ENCODE measurements around the gene MAGEA6. TPM values are rescaled to one million over a fixed set of nuclear protein-coding genes. Genes with fewer than 3 reads are reported as not detected.
"Not testable (repeated sequence)": the region's sequence is repeated elsewhere in the genome, so short reads cannot be mapped to it uniquely, and the experiment has no call there.

Gene MAGEA6
- total RNA-seq, 1 experiment from 2014 or later, result 0.57 TPM

DNA sequence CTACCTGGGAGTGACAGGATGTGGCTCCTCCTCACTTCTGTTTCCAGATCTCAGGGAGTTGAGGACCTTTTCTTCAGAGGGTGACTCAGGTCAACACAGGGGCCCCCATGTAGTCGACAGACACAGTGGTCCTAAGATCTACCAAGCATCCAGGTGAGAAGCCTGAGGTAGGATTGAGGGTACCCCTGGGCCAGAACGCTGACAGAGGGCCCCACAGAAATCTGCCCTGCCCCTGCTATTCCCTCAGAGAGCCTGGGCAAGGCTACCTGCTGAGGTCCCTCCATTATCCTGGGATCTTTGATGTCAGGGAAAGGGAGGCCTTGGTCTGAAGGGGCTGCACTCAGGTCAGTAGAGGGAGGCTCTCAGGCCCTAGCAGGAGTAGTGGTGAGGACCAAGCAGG is 34.4 kb downstream of the MAGEA6 start:
- in situ Hi-C loops (cut with HindIII; ENCODE audit: low pct_unique_long_range_greater_than_20kb, low sequenced_read_pairs) (no loop called here), intact Hi-C loops (cut with micrococcal nuclease; ENCODE audit: unreplicated experiment) (no loop called here)
- Histone ChIP-seq H3K9me3 (ENCODE audit: control insufficient read depth, insufficient read depth, low read depth, low read length) (no peaks in the 10 kb centered on the region), H3K27ac (ENCODE audit: low read length) (no peak overlapping the region), H3K27me3 (ENCODE audit: control insufficient read depth, insufficient read depth, low read length) (no peaks in the 10 kb centered on the region), H3K36me3 (ENCODE audit: control insufficient read depth, insufficient read depth, low read length) (no peaks in the 10 kb centered on the region), H3K4me3 (ENCODE audit: low read depth in 2 of 2, low read length in 2 of 2) (no peak overlapping the region), H3K4me1 (ENCODE audit: control insufficient read depth, insufficient read depth, low read length) (no peaks in the 10 kb centered on the region)
- DNase-seq (ENCODE audit: low read depth, low spot score) (no peak), ATAC-seq (no peak)
- CTCF ChIA-PET, result no interaction called here
- POLR2A ChIA-PET, result no interaction called here
- BruUV-seq (replicated peaks), result no TSS peak
- TF ChIP-seq, protein P1, sequence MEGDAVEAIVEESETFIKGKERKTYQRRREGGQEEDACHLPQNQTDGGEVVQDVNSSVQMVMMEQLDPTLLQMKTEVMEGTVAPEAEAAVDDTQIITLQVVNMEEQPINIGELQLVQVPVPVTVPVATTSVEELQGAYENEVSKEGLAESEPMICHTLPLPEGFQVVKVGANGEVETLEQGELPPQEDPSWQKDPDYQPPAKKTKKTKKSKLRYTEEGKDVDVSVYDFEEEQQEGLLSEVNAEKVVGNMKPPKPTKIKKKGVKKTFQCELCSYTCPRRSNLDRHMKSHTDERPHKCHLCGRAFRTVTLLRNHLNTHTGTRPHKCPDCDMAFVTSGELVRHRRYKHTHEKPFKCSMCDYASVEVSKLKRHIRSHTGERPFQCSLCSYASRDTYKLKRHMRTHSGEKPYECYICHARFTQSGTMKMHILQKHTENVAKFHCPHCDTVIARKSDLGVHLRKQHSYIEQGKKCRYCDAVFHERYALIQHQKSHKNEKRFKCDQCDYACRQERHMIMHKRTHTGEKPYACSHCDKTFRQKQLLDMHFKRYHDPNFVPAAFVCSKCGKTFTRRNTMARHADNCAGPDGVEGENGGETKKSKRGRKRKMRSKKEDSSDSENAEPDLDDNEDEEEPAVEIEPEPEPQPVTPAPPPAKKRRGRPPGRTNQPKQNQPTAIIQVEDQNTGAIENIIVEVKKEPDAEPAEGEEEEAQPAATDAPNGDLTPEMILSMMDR (IDR thresholded peaks at IDR 0.05), result no peak
- TF ChIP-seq, protein P2, sequence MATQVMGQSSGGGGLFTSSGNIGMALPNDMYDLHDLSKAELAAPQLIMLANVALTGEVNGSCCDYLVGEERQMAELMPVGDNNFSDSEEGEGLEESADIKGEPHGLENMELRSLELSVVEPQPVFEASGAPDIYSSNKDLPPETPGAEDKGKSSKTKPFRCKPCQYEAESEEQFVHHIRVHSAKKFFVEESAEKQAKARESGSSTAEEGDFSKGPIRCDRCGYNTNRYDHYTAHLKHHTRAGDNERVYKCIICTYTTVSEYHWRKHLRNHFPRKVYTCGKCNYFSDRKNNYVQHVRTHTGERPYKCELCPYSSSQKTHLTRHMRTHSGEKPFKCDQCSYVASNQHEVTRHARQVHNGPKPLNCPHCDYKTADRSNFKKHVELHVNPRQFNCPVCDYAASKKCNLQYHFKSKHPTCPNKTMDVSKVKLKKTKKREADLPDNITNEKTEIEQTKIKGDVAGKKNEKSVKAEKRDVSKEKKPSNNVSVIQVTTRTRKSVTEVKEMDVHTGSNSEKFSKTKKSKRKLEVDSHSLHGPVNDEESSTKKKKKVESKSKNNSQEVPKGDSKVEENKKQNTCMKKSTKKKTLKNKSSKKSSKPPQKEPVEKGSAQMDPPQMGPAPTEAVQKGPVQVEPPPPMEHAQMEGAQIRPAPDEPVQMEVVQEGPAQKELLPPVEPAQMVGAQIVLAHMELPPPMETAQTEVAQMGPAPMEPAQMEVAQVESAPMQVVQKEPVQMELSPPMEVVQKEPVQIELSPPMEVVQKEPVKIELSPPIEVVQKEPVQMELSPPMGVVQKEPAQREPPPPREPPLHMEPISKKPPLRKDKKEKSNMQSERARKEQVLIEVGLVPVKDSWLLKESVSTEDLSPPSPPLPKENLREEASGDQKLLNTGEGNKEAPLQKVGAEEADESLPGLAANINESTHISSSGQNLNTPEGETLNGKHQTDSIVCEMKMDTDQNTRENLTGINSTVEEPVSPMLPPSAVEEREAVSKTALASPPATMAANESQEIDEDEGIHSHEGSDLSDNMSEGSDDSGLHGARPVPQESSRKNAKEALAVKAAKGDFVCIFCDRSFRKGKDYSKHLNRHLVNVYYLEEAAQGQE (IDR thresholded peaks at IDR 0.05; ENCODE audit: insufficient read depth in 1 of 2, low read depth in 2 of 2, low read length in 1 of 2), result no peak
- no peak for TF ChIP-seq SIN3A (IDR thresholded peaks at IDR 0.05; ENCODE audit: borderline replicate concordance, insufficient read depth, low read depth, low read length)
- TF ChIP-seq TCF7L2 (IDR thresholded peaks at IDR 0.05; ENCODE audit: low read depth, low read length), result no peak
- no peak for TF ChIP-seq POLR2AphosphoS5 (IDR thresholded peaks at IDR 0.05; ENCODE audit: low read depth, low read length)

DNA sequence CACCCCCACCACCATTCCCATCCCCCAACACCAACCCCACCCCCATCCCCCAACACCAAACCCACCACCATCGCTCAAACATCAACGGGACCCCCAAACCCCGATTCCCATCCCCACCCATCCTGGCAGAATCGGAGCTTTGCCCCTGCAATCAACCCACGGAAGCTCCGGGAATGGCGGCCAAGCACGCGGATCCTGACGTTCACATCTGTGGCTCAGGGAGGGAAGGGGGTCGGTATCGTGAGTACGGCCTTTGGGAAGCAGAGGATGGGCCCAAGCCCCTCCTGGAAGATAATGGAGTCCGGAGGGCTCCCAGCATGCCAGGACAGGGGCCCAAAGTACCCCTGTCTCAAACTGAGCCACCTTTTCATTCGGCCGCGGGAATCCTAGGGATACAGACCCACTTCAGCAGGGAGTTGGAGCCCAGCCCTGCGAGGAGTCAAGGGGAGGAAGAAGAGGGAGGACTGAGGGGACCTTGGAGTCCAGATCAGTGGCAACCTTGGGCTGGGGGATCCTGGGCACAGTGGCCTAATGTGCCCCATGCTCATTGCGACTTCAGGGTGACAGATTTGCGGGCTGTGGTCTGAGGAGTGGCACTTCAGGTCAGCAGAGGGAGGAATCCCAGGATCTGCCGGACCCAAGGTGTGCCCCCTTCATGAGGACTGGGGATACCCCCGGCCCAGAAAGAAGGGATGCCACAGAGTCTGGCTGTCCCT is 35.2 kb downstream of the MAGEA6 start:
- H3K9me3 ChIP-seq (ENCODE audit: control insufficient read depth, insufficient read depth, low read depth, low read length); ATAC-seq; H3K27me3 ChIP-seq (ENCODE audit: control insufficient read depth, insufficient read depth, low read length); intact Hi-C loops (cut with micrococcal nuclease; ENCODE audit: unreplicated experiment); H3K27ac ChIP-seq (ENCODE audit: low read length); in situ Hi-C loops (cut with HindIII; ENCODE audit: low pct_unique_long_range_greater_than_20kb, low sequenced_read_pairs); H3K36me3 ChIP-seq (ENCODE audit: control insufficient read depth, insufficient read depth, low read length); DNase-seq (ENCODE audit: low read depth, low spot score); POLR2A ChIA-PET; H3K4me1 ChIP-seq (ENCODE audit: control insufficient read depth, insufficient read depth, low read length); CTCF ChIA-PET; BruUV-seq (replicated peaks): not testable (repeated sequence)
- peak overlapping the region in 1 of 2 experiments; percentile 26; a peak in 1 of 4 replicates for H3K4me3 ChIP-seq (ENCODE audit: low read depth in 2 of 2, low read length in 2 of 2)

DNA sequence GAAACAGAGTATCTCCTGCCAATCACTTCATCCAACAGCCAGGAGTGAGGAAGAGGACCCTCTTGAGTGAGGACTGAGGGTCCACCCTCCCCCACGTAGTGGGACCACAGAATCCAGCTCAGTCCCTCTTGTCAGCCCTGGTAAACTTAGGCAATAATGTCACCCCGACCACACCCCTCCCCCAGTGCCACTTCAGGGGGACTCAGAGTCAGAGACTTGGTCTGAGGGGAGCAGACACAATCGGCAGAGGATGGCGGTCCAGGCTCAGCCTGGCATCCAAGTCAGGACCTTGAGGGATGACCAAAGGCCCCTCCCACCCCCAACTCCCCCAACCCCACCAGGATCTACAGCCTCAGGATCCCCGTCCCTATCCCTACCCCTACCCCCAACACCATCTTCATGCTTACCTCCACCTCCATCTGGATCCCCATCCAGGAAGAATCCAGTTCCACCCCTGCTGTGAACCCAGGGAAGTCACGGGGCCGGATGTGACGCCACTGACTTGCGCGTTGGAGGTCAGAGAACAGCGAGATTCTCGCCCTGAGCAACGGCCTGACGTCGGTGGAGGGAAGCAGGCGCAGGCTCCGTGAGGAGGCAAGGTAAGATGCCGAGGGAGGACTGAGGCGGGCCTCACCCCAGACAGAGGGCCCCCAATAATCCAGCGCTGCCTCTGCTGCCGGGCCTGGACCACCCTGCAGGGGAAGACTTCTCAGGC is 36.1 kb downstream of the MAGEA6 start, which contains the start of the genes CSAG1 and MAGEA12:
Gene CSAG1, minus strand, starts transcription at position 461 of the 715 bp plus-strand sequence. CDS start 1,261 bp downstream, outside the sequence.
Gene MAGEA12, plus strand, starts transcription at position 497 of the 715 bp plus-strand sequence. CDS start 2,405 bp downstream, outside the sequence.
- DNase-seq (ENCODE audit: low read depth, low spot score) (no peak), ATAC-seq (no peak)
- H3K4me1 ChIP-seq (ENCODE audit: control insufficient read depth, insufficient read depth, low read length), result no peaks in the 10 kb centered on the region
- in situ Hi-C loops (cut with HindIII; ENCODE audit: low pct_unique_long_range_greater_than_20kb, low sequenced_read_pairs), result no loop called here
- H3K36me3 ChIP-seq (ENCODE audit: control insufficient read depth, insufficient read depth, low read length), result no peaks in the 10 kb centered on the region
- no TSS peak for BruUV-seq (replicated peaks)
- no peak for TF ChIP-seq TCF7L2 (IDR thresholded peaks at IDR 0.05; ENCODE audit: low read depth, low read length)
- no peak for TF ChIP-seq POLR2AphosphoS5 (IDR thresholded peaks at IDR 0.05; ENCODE audit: low read depth, low read length)
- no peak for TF ChIP-seq SIN3A (IDR thresholded peaks at IDR 0.05; ENCODE audit: borderline replicate concordance, insufficient read depth, low read depth, low read length)
- TF ChIP-seq, protein P2 (IDR thresholded peaks at IDR 0.05; ENCODE audit: insufficient read depth in 1 of 2, low read depth in 2 of 2, low read length in 1 of 2), result no peak
- ChIA-PET CTCF (interaction anchor here (0.7 kb wide), 1 partner anchor 119 kb away, joined by 4 read pairs; no protein-coding TSS in a partner anchor), POLR2A (no interaction called here)
- no peaks in the 10 kb centered on the region for H3K9me3 ChIP-seq (ENCODE audit: control insufficient read depth, insufficient read depth, low read depth, low read length)
- H3K4me3 ChIP-seq (ENCODE audit: low read depth in 2 of 2, low read length in 2 of 2), result peak within 1 kb of the TSS in 1 of 2 experiments; percentile 26; a peak in 1 of 4 replicates
- H3K27me3 ChIP-seq (ENCODE audit: control insufficient read depth, insufficient read depth, low read length), result no peaks in the 10 kb centered on the region
- intact Hi-C loops (cut with micrococcal nuclease; ENCODE audit: unreplicated experiment), result no loop called here
- no peak within 1 kb of the TSS for H3K27ac ChIP-seq (ENCODE audit: low read length)
